Hepatocyte (in vitro differentiated cells): Measurements from ENCODE around the gene MICAL2. TPM values are rescaled to one million over a fixed set of nuclear protein-coding genes. Genes with fewer than 3 reads are reported as not detected.

ENCODE experiments used
- DNase-seq: peaks from one replicate; pipeline ENCODE4 v3.0.0-alpha.2; 2016; ENCODE audit warnings: low spot score
- H2AFZ ChIP-seq: fragments of 200-600 bp; sonication (generic); 2 replicates; pipeline ENCODE4 v1.6.0; 2016; ENCODE audit warnings: antibody characterized with exemption, mild to moderate bottlenecking
- H3K27ac ChIP-seq: fragments of 200-600 bp; sonication (generic); 2 replicates; pipeline ENCODE4 v1.5.1; 2016; ENCODE audit warnings: mild to moderate bottlenecking
- H3K27me3 ChIP-seq: fragments of 200-600 bp; sonication (generic); 2 replicates; pipeline ENCODE4 v1.6.1; 2016
- H3K36me3 ChIP-seq: fragments of 200-600 bp; sonication (generic); replicated peaks from 2 replicates; pipeline ENCODE4 v1.5.1; 2016; ENCODE audit warnings: low read depth; ENCODE audit not compliant: insufficient read depth
- H3K4me1 ChIP-seq: fragments of 200-600 bp; sonication (generic); 2 replicates; pipeline ENCODE4 v1.5.1; 2016; ENCODE audit warnings: mild to moderate bottlenecking, moderate library complexity; ENCODE audit not compliant: insufficient read depth
- H3K4me2 ChIP-seq: fragments of 200-600 bp; sonication (generic); 2 replicates; pipeline ENCODE4 v1.6.0; 2016
- H3K4me3 ChIP-seq: fragments of 200-600 bp; sonication (generic); 2 replicates; pipeline ENCODE4 v1.5.1; 2016; ENCODE audit warnings: mild to moderate bottlenecking
- H3K79me2 ChIP-seq: fragments of 200-600 bp; sonication (generic); 2 replicates; pipeline ENCODE4 v1.6.0; 2017; ENCODE audit warnings: mild to moderate bottlenecking
- H3K9me2 ChIP-seq: fragments of 200-600 bp; sonication (generic); replicated peaks from 2 replicates; pipeline ENCODE4 v1.6.0; 2017; ENCODE audit warnings: mild to moderate bottlenecking; ENCODE audit not compliant: insufficient read depth
- H3K9me3 ChIP-seq: fragments of 200-600 bp; sonication (generic); 2 replicates; pipeline ENCODE4 v1.5.1; 2016; ENCODE audit warnings: low read depth, mild to moderate bottlenecking
- H4K20me1 ChIP-seq: fragments of 200-600 bp; sonication (generic); 2 replicates; pipeline ENCODE4 v1.6.0; 2016; ENCODE audit warnings: mild to moderate bottlenecking; ENCODE audit not compliant: insufficient read depth, poor library complexity, severe bottlenecking
- EZH2 ChIP-seq: fragments of 200-600 bp; sonication (generic); IDR thresholded peaks from 2 replicates; pipeline ENCODE4 v1.6.1; 2016; ENCODE audit warnings: antibody characterized with exemption, mild to moderate bottlenecking, borderline replicate concordance
- EZH2phosphoT487 ChIP-seq: fragments of 200-600 bp; sonication (generic); IDR thresholded peaks from one replicate; pipeline ENCODE4 v1.6.1; 2018; ENCODE audit warnings: antibody characterized with exemption, mild to moderate bottlenecking, low read depth, moderate library complexity; ENCODE audit not compliant: unreplicated experiment, severe bottlenecking
- WGBS: methylation state at CpG from one replicate; pipeline ENCODE4 v1.1.6; 2016; ENCODE audit warnings: low lambda C conversion rate; ENCODE audit errors: missing lambda C conversion rate; 5-methylcytosine and 5-hydroxymethylcytosine counted together
- polyA plus RNA-seq: library from polyadenylated mRNA; unstranded; fragments of >200 nt; fragmentation: Nextera tagmentation; extraction: Ambion mirVana; gene quantifications from 2 replicates; pipeline ENCODE4 v1.2.1, GENCODE V29; 2016
- total RNA-seq: library from RNA; depleted of rRNA; stranded (reverse); fragments of >200 nt; gene quantifications from 2 replicates; pipeline ENCODE4 v1.2.3, GENCODE V29; 2014
- TF ChIP-seq, protein P1 (sequence below): fragments of 200-600 bp; sonication (generic); IDR thresholded peaks from 2 replicates; pipeline ENCODE4 v1.5.1; 2016; ENCODE audit warnings: antibody characterized with exemption, mild to moderate bottlenecking; ENCODE audit not compliant: poor library complexity

The MICAL2 gene
- total and polyA plus RNA-seq, 2 experiments from 2014 or later = 36.8 to 56.0 TPM

DNA sequence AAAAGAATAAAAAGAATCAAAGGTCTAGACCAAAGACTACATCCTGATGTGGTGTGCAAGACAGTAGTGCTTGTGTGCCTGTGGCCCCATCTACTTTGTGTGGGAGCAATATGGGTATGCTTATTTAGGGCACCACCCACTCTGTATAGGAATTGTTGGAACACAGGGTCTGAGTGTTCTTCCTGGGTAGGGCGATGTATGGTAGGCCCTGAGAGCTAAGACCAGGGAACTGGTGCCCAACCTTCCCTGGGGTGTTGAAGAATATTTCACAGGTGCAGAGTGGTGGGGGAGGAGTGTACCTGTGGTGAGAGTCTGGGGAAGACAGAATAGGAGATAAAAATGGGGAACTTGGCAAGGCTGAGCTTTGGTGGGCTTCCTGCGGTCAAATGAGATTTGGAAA is 41.9 kb downstream of the MICAL2 start:
- no peak overlapping the region for H3K27ac ChIP-seq
- H2AFZ ChIP-seq = no peak overlapping the region
- H3K4me2 ChIP-seq = no peak overlapping the region
- DNase-seq = no peak
- no peaks in the 10 kb centered on the region for H3K27me3 ChIP-seq
- no peaks in the 10 kb centered on the region for H3K9me2 ChIP-seq
- 92% methylated on average over 2 of the region's 2 CpGs for WGBS
- H3K4me3 ChIP-seq = no peak overlapping the region
- TF ChIP-seq EZH2phosphoT487 (no peak), EZH2 (no peak)
- TF ChIP-seq, protein P1, sequence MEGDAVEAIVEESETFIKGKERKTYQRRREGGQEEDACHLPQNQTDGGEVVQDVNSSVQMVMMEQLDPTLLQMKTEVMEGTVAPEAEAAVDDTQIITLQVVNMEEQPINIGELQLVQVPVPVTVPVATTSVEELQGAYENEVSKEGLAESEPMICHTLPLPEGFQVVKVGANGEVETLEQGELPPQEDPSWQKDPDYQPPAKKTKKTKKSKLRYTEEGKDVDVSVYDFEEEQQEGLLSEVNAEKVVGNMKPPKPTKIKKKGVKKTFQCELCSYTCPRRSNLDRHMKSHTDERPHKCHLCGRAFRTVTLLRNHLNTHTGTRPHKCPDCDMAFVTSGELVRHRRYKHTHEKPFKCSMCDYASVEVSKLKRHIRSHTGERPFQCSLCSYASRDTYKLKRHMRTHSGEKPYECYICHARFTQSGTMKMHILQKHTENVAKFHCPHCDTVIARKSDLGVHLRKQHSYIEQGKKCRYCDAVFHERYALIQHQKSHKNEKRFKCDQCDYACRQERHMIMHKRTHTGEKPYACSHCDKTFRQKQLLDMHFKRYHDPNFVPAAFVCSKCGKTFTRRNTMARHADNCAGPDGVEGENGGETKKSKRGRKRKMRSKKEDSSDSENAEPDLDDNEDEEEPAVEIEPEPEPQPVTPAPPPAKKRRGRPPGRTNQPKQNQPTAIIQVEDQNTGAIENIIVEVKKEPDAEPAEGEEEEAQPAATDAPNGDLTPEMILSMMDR = no peak
- H4K20me1 ChIP-seq = no peaks in the 10 kb centered on the region
- H3K4me1 ChIP-seq = no peaks in the 10 kb centered on the region
- H3K36me3 ChIP-seq = no peaks in the 10 kb centered on the region
- no peaks in the 10 kb centered on the region for H3K9me3 ChIP-seq
- peaks cover 16% of the 10 kb centered on the region for H3K79me2 ChIP-seq

DNA sequence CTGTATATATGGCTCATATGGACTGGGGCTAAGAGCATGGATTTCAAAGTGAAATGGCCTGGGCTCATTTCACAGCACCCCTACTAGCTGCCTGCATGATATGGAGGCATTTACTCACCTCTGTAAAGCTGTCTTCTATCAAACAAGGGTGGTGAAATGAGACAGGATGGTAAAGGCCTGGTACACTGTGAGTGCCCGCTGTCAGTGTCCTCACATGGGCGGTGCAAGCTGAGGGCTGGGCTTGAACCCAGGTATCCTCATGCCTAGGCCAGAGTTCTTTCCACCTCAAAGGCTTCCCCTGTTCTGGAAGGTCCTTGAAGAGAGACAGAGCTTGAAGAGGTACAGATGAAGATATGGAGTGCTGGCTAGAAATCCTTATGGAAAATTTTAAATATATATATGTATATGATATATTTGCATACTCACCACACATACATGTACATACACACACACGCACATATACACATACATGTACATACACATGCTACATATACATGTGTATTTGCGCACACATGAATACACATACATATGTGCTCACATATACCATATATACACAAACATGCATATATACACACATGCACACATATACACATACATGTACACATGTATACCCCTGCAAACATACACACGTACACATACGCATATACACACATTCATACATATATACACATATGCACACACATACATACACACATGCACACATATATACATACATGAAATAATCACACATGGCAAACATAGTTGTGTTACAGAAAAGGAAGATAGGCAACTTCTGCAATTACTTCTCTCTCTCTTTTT is 44.7 kb downstream of the MICAL2 start:
- Histone ChIP-seq H4K20me1 (no peaks in the 10 kb centered on the region), H3K27ac (no peak overlapping the region), H3K9me2 (no peaks in the 10 kb centered on the region), H3K9me3 (no peaks in the 10 kb centered on the region), H3K27me3 (no peaks in the 10 kb centered on the region), H3K79me2 (peaks cover 7% of the 10 kb centered on the region), H3K4me2 (no peak overlapping the region), H3K4me1 (peaks cover 18% of the 10 kb centered on the region), H2AFZ (no peak overlapping the region), H3K4me3 (no peak overlapping the region), H3K36me3 (no peaks in the 10 kb centered on the region)
- WGBS = over 99% methylated on average over 6 of the region's 6 CpGs
- DNase-seq = no peak
- TF ChIP-seq, protein P1 = no peak
- TF ChIP-seq EZH2 = no peak
- TF ChIP-seq EZH2phosphoT487 = no peak

DNA sequence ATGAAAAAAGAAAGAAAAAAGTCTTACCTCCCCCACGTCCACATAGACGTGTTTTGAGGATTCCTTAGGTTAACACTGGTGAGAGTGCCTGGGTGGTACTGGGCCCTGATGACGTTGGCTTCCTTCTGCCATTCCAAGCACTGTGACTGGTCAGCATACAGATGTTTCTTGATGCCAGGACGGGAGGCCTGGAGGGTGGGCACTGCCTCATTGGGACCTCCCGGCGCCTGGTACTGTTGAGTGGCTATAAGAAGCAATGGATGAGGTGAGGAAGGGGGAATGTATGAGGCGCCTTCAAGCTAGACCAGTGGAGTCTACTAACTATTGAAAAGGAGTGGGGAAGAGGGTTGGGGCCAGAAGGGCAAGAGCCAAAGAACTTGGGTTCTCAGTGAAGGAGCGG is 45.3 kb downstream of the MICAL2 start:
- Histone ChIP-seq H3K27me3 (no peaks in the 10 kb centered on the region), H2AFZ (no peak overlapping the region), H3K4me3 (no peak overlapping the region), H3K9me3 (no peaks in the 10 kb centered on the region), H3K4me1 (peaks cover 24% of the 10 kb centered on the region), H3K4me2 (no peak overlapping the region), H3K9me2 (no peaks in the 10 kb centered on the region), H3K79me2 (peaks cover 7% of the 10 kb centered on the region), H3K36me3 (no peaks in the 10 kb centered on the region), H4K20me1 (no peaks in the 10 kb centered on the region), H3K27ac (no peak overlapping the region)
- TF ChIP-seq EZH2 = no peak
- TF ChIP-seq EZH2phosphoT487 = no peak
- TF ChIP-seq, protein P1 = no peak
- WGBS = 96% methylated on average over 8 of the region's 8 CpGs
- DNase-seq = no peak
